GM23338 (cell line): ENCODE measurements around the gene HIVEP1. TPM values are rescaled to one million over a fixed set of nuclear protein-coding genes. Genes with fewer than 3 reads are reported as not detected.

Experiments
- ATAC-seq: fragments of 200-7000 bp; cut with Tn5 transposase; 3 replicates; pipeline ENCODE4 v1.9.1; 2020
- DNase-seq: peaks from one replicate; pipeline ENCODE4 v3.0.0-alpha.2; 2015; ENCODE audit warnings: low spot score
- H2AFZ ChIP-seq: fragments of 200-600 bp; sonication (generic); 2 replicates; pipeline ENCODE4 v1.8.0; 2016; ENCODE audit warnings: antibody characterized with exemption, mild to moderate bottlenecking, moderate library complexity
- H3F3A ChIP-seq: fragments of 200-600 bp; sonication (generic); replicated peaks from 2 replicates; pipeline ENCODE4 v1.8.0; 2017; ENCODE audit warnings: antibody characterized with exemption, mixed run types, low read depth
- H3K27ac ChIP-seq: fragments of 200-600 bp; sonication (generic); 2 replicates; pipeline ENCODE4 v1.6.1; 2016; ENCODE audit warnings: low read depth
- H3K27me3 ChIP-seq: fragments of 200-600 bp; sonication (generic); 2 replicates; pipeline ENCODE4 v1.8.0; 2016; ENCODE audit warnings: mild to moderate bottlenecking, mixed run types, moderate library complexity; ENCODE audit not compliant: insufficient read depth
- H3K36me3 ChIP-seq: fragments of 200-600 bp; sonication (generic); 2 replicates; pipeline ENCODE4 v1.8.0; 2016; ENCODE audit warnings: mild to moderate bottlenecking; ENCODE audit not compliant: insufficient read depth
- H3K4me1 ChIP-seq: fragments of 200-600 bp; sonication (generic); 2 replicates; pipeline ENCODE4 v1.8.0; 2016; ENCODE audit warnings: mild to moderate bottlenecking, moderate library complexity; ENCODE audit not compliant: insufficient read depth
- H3K4me2 ChIP-seq: fragments of 200-600 bp; sonication (generic); 2 replicates; pipeline ENCODE4 v1.7.1; 2017; ENCODE audit warnings: mixed run types
- H3K4me3 ChIP-seq: fragments of 200-600 bp; sonication (generic); 2 replicates; pipeline ENCODE4 v1.6.1; 2016; ENCODE audit warnings: mixed run types
- H3K79me2 ChIP-seq: fragments of 200-600 bp; sonication (generic); replicated peaks from 2 replicates; pipeline ENCODE4 v1.8.0; 2017; ENCODE audit warnings: mild to moderate bottlenecking; ENCODE audit not compliant: insufficient read depth
- H3K9me2 ChIP-seq: fragments of 200-600 bp; sonication (generic); 2 replicates; pipeline ENCODE4 v1.8.0; 2017; ENCODE audit not compliant: insufficient read depth
- H4K20me1 ChIP-seq: fragments of 200-600 bp; sonication (generic); replicated peaks from 2 replicates; pipeline ENCODE4 v1.8.0; 2017; ENCODE audit warnings: mild to moderate bottlenecking; ENCODE audit not compliant: insufficient read depth
- H3K27ac Mint-ChIP-seq: 2 replicates; pipeline ENCODE4 v1.8.0; 2020; ENCODE audit warnings: inconsistent platforms, mild to moderate bottlenecking, moderate library complexity, mixed read lengths
- H3K27me3 Mint-ChIP-seq: 3 replicates; pipeline ENCODE4 v1.8.0; 2022; ENCODE audit warnings: low read depth, mild to moderate bottlenecking, moderate library complexity, mixed read lengths, inconsistent platforms; ENCODE audit not compliant: insufficient read depth, poor library complexity
- H3K36me3 Mint-ChIP-seq: 3 replicates; pipeline ENCODE4 v1.8.0; 2021; ENCODE audit warnings: low read depth, mild to moderate bottlenecking, inconsistent platforms, moderate library complexity, mixed read lengths
- H3K4me1 Mint-ChIP-seq: 3 replicates; pipeline ENCODE4 v1.8.0; 2020; ENCODE audit warnings: mild to moderate bottlenecking, inconsistent platforms, mixed read lengths
- H3K4me3 Mint-ChIP-seq: 3 replicates; pipeline ENCODE4 v1.8.0; 2021; ENCODE audit warnings: moderate library complexity, mild to moderate bottlenecking, inconsistent platforms, mixed read lengths
- H3K9me3 Mint-ChIP-seq: 3 replicates; pipeline ENCODE4 v1.8.0; 2020; ENCODE audit warnings: moderate library complexity, mild to moderate bottlenecking, inconsistent platforms, mixed read lengths
- CTCF ChIP-seq, 2 experiments: fragments of 200-600 bp in 1 of 2; sonication (generic) in 1 of 2; conservative IDR thresholded peaks; 2 replicates each; pipeline versions ENCODE4 v1.5.1 to v1.6.1; 2016 to 2017; ENCODE audit warnings: antibody characterized with exemption in 2 of 2, low read depth in 2 of 2, mild to moderate bottlenecking in 2 of 2, moderate library complexity in 1 of 2
- EZH2phosphoT487 ChIP-seq: fragments of 200-600 bp; sonication (generic); IDR thresholded peaks from one replicate; pipeline ENCODE4 v1.8.1; 2018; ENCODE audit warnings: antibody characterized with exemption; ENCODE audit not compliant: unreplicated experiment
- NANOG ChIP-seq: IDR thresholded peaks from 2 replicates; pipeline ENCODE4 v1.6.1; 2016; ENCODE audit warnings: antibody characterized with exemption, borderline replicate concordance
- STAT1 ChIP-seq: IDR thresholded peaks from one replicate; pipeline ENCODE4 v1.6.1; 2016; ENCODE audit warnings: antibody characterized with exemption; ENCODE audit not compliant: unreplicated experiment
- ZNF331 ChIP-seq: fragments of 250-450 bp; sonication (Bioruptor Pico); IDR thresholded peaks from 2 replicates; pipeline ENCODE4 v1.5.0; 2020; ENCODE audit warnings: low read depth, mild to moderate bottlenecking, moderate library complexity
- ZNF462 ChIP-seq: fragments of 250-450 bp; sonication (Bioruptor Pico); IDR thresholded peaks from 2 replicates; pipeline ENCODE4 v1.5.0; 2020; ENCODE audit warnings: mild to moderate bottlenecking, moderate library complexity
- polyA plus RNA-seq: library from polyadenylated mRNA; unstranded; fragments of >200 nt; fragmentation: Nextera tagmentation; extraction: Ambion mirVana; gene quantifications from 2 replicates; pipeline ENCODE4 v1.2.1, GENCODE V29; 2016
- total RNA-seq: library from RNA; depleted of rRNA; stranded (reverse); fragments of >200 nt; shearing (Covaris generic); gene quantifications from 2 replicates; pipeline ENCODE4 v1.2.3, GENCODE V29; 2014

HIVEP1 gene
- total and polyA plus RNA-seq, 2 experiments from 2014 or later: 10.1 to 21.7 TPM

- no peaks in the 10 kb centered on the region for H3F3A ChIP-seq
- no peak for DNase-seq
- H4K20me1 ChIP-seq: no peaks in the 10 kb centered on the region; the same call in none of the 2 replicates
- H3K4me3 Mint-ChIP-seq: no peak overlapping the region
- H3K27me3 ChIP-seq: no peaks in the 10 kb centered on the region
- no peak overlapping the region for H2AFZ ChIP-seq
- no peak for ATAC-seq
- H3K36me3 ChIP-seq: peaks cover 13% of the 10 kb centered on the region
- H3K9me3 Mint-ChIP-seq: peaks cover 2% of the 10 kb centered on the region; the same call in 1 of the 3 replicates
- H3K27ac ChIP-seq: no peak overlapping the region
- H3K9me2 ChIP-seq: no peaks in the 10 kb centered on the region
- peaks cover 5% of the 10 kb centered on the region; the same call in 1 of the 2 replicates for H3K79me2 ChIP-seq
- H3K4me3 ChIP-seq: no peak overlapping the region
- H3K27me3 Mint-ChIP-seq: no peaks in the 10 kb centered on the region
- no peaks in the 10 kb centered on the region for H3K4me1 ChIP-seq
- H3K4me1 Mint-ChIP-seq: peaks cover 18% of the 10 kb centered on the region
- H3K36me3 Mint-ChIP-seq: peaks cover 47% of the 10 kb centered on the region
- TF ChIP-seq ZNF331 (no peak), NANOG (no peak), CTCF (conservative IDR thresholded peaks at IDR 0.05; ENCODE audit: low read depth in 2 of 2) (no peak), STAT1 (no peak), ZNF462 (no peak), EZH2phosphoT487 (no peak)
- no peak overlapping the region for H3K27ac Mint-ChIP-seq
- H3K4me2 ChIP-seq: no peak overlapping the region
Observed at GRCh38 chr6:12118607-12119006, 106.5 kb downstream of the HIVEP1 start.
